Panc1 (cell line): ENCODE data around the gene TM4SF5. TPM values are rescaled to one million over a fixed set of nuclear protein-coding genes. Genes with fewer than 3 reads are reported as not detected.

Source experiments
- ATAC-seq: fragments of 200-7000 bp; cut with Tn5 transposase; 2 replicates; pipeline ENCODE4 v1.9.1; 2020; ENCODE audit warnings: mild to moderate bottlenecking, moderate library complexity
- BruUV-seq: library from RNA; stranded (reverse); fragments of 400-500 nt; replicated peaks from 2 replicates; lab custom pipeline; 2021; lab: Mats Ljungman, UMichigan
- CTCF ChIA-PET: fragments of 300-600 bp; sonication (Branson Sonifier 250); formaldehyde crosslinking; loops from one replicate; lab custom pipeline; 2022; ENCODE audit warnings: antibody characterized with exemption; lab: Charles Lee
- POLR2A ChIA-PET: fragments of 300-600 bp; sonication (Branson Sonifier 250); formaldehyde crosslinking; loops from one replicate; lab custom pipeline; 2022; ENCODE audit warnings: antibody characterized with exemption; lab: Charles Lee
- DNase-seq: peaks from one replicate; pipeline ENCODE4 v3.0.0-alpha.2; 2010; ENCODE audit warnings: low read depth, low spot score
- H3K27ac ChIP-seq: 2 replicates; pipeline ENCODE4 v1.5.1; 2011; ENCODE audit warnings: mild to moderate bottlenecking, low read length, inconsistent platforms
- H3K27me3 ChIP-seq: fragments of 200-500 bp; sonication (Bioruptor generic); 2 replicates; pipeline ENCODE4 v1.6.0; 2014; ENCODE audit warnings: low read length, inconsistent platforms; ENCODE audit not compliant: control insufficient read depth, insufficient read depth
- H3K36me3 ChIP-seq: fragments of 200-500 bp; sonication (Bioruptor generic); 2 replicates; pipeline ENCODE4 v1.5.1; 2014; ENCODE audit warnings: inconsistent platforms, mild to moderate bottlenecking, low read length, moderate library complexity; ENCODE audit not compliant: control insufficient read depth, insufficient read depth
- H3K4me1 ChIP-seq: 2 replicates; pipeline ENCODE4 v1.5.1; 2011; ENCODE audit warnings: inconsistent platforms, mild to moderate bottlenecking, low read length, moderate library complexity; ENCODE audit not compliant: control insufficient read depth, insufficient read depth
- H3K4me3 ChIP-seq, 2 experiments: 2 replicates each; pipeline ENCODE4 v1.5.1; 2011 to 2012; ENCODE audit warnings: low read depth in 2 of 2, low read length in 2 of 2, mild to moderate bottlenecking in 2 of 2, inconsistent platforms in 1 of 2, moderate library complexity in 1 of 2
- H3K9me3 ChIP-seq: fragments of 200-500 bp; sonication (Bioruptor generic); 2 replicates; pipeline ENCODE4 v1.5.1; 2014; ENCODE audit warnings: low read depth, mild to moderate bottlenecking, inconsistent platforms, low read length, moderate library complexity; ENCODE audit not compliant: control insufficient read depth, insufficient read depth
- CTCF ChIP-seq: fragments of 450-650 bp; IDR thresholded peaks from 2 replicates; pipeline ENCODE4 v1.5.1; 2017; ENCODE audit warnings: mild to moderate bottlenecking
- POLR2AphosphoS5 ChIP-seq: IDR thresholded peaks from 2 replicates; pipeline ENCODE4 v1.6.1; 2012; ENCODE audit warnings: mild to moderate bottlenecking, low read depth, low read length, moderate library complexity
- REST ChIP-seq, 2 experiments: IDR thresholded peaks; 2 replicates each; pipeline ENCODE4 v1.6.1; 2011 to 2012; ENCODE audit warnings: low read depth in 2 of 2, control low read depth in 1 of 2, low read length in 1 of 2, mild to moderate bottlenecking in 1 of 2, moderate library complexity in 1 of 2; ENCODE audit not compliant: insufficient read depth in 1 of 2
- SIN3A ChIP-seq: IDR thresholded peaks from 2 replicates; pipeline ENCODE4 v1.6.1; 2012; ENCODE audit warnings: low read depth, mild to moderate bottlenecking, low read length, moderate library complexity, borderline replicate concordance; ENCODE audit not compliant: insufficient read depth
- TCF7L2 ChIP-seq: IDR thresholded peaks from 2 replicates; pipeline ENCODE4 v1.6.1; 2011; ENCODE audit warnings: mild to moderate bottlenecking, low read depth, low read length, inconsistent platforms
- in situ Hi-C: cut with HindIII; loops from 2 replicates; pipeline ENCODE4 v1.10.0; 2016; ENCODE audit warnings: low sequenced_read_pairs, low pct_unique_long_range_greater_than_20kb
- intact Hi-C: fragments of 100-400 bp; cut with micrococcal nuclease; formaldehyde crosslinking; loops from one replicate; pipeline ENCODE4 v1.10.0; 2022; ENCODE audit not compliant: unreplicated experiment
- total RNA-seq: library from RNA; stranded (reverse); gene quantifications from one replicate; pipeline ENCODE4 v1.2.1, GENCODE V29; 2021; ENCODE audit not compliant: unreplicated experiment

TM4SF5 gene
- total RNA-seq, 1 experiment from 2014 or later: not detected

- in situ Hi-C loops (no loop called here), intact Hi-C loops (no loop called here)
- no peaks in the 10 kb centered on the region for H3K9me3 ChIP-seq
- POLR2A ChIA-PET: no interaction called here
- no peak for ATAC-seq
- H3K36me3 ChIP-seq: no peaks in the 10 kb centered on the region
- no peaks in the 10 kb centered on the region for H3K4me1 ChIP-seq
- H3K4me3 ChIP-seq: no peak overlapping the region
- CTCF ChIA-PET: no interaction called here
- no peaks in the 10 kb centered on the region for H3K27me3 ChIP-seq
- H3K27ac ChIP-seq: no peak overlapping the region
- BruUV-seq: no TSS peak
- TF ChIP-seq CTCF (no peak), SIN3A (no peak), POLR2AphosphoS5 (no peak), TCF7L2 (no peak), REST (IDR thresholded peaks at IDR 0.05; ENCODE audit: insufficient read depth in 1 of 2, low read depth in 2 of 2, low read length in 1 of 2) (no peak)
- DNase-seq: no peak
These were observed 51.1 kb downstream of the TM4SF5 start for GRCh38 chr17:4822835-4823234.

GRCh38 chr17:4823373-4824089, 51.8 kb downstream of the TM4SF5 start:
- ChIA-PET POLR2A (interaction anchor here (0.7 kb wide), 1 partner anchor 63 kb away, joined by 5 read pairs; no protein-coding TSS in a partner anchor), CTCF (interaction anchor here (0.5 kb wide), 1 partner anchor 68 kb away, joined by 6 read pairs; no protein-coding TSS in a partner anchor)
- no TSS peak for BruUV-seq
- no peaks in the 10 kb centered on the region for H3K4me1 ChIP-seq
- H3K4me3 ChIP-seq: no peak overlapping the region
- TF ChIP-seq REST (IDR thresholded peaks at IDR 0.05; ENCODE audit: insufficient read depth in 1 of 2, low read depth in 2 of 2, low read length in 1 of 2) (no peak), CTCF (no peak), POLR2AphosphoS5 (no peak), TCF7L2 (no peak), SIN3A (no peak)
- ATAC-seq (peak; percentile 42; the same call in 1 of the 2 replicates), DNase-seq (no peak)
- H3K27me3 ChIP-seq: no peaks in the 10 kb centered on the region
- H3K27ac ChIP-seq: no peak overlapping the region
- no peaks in the 10 kb centered on the region for H3K36me3 ChIP-seq
- intact Hi-C loops: no loop called here
- H3K9me3 ChIP-seq: no peaks in the 10 kb centered on the region
- in situ Hi-C loops: no loop called here
